Measurements from ENCODE around the gene SETBP1.

The SETBP1 gene

GRCh38 chr18:44828080-44828479 lies 147.4 kb downstream of the SETBP1 start:
- ATAC-seq (replicated peaks; ENCODE audit: extremely low read depth, poor library complexity, severe bottlenecking) = no peak
- no peak for DNase-seq (ENCODE audit: low spot score in 2 of 2)
- no peaks in the 10 kb centered on the region for H3K27me3 Mint-ChIP-seq
- no peak overlapping the region for H3K4me3 Mint-ChIP-seq
- peaks cover 9% of the 10 kb centered on the region for H3K4me1 Mint-ChIP-seq
- no peak overlapping the region for H3K27ac Mint-ChIP-seq (ENCODE audit: low read depth)
- no peaks in the 10 kb centered on the region for H3K36me3 Mint-ChIP-seq (ENCODE audit: insufficient read depth)
- H3K9me3 Mint-ChIP-seq = no peaks in the 10 kb centered on the region

- Mint-ChIP-seq H3K36me3 (ENCODE audit: insufficient read depth) (no peaks in the 10 kb centered on the region), H3K27ac (ENCODE audit: low read depth) (no peak overlapping the region), H3K4me3 (no peak overlapping the region), H3K4me1 (peaks cover 12% of the 10 kb centered on the region), H3K9me3 (no peaks in the 10 kb centered on the region), H3K27me3 (no peaks in the 10 kb centered on the region)
- DNase-seq (ENCODE audit: low spot score in 2 of 2) (no peak), ATAC-seq (replicated peaks; ENCODE audit: extremely low read depth, poor library complexity, severe bottlenecking) (no peak)
These were observed 149.9 kb downstream of the SETBP1 start for GRCh38 chr18:44830581-44830980.

- no peak overlapping the region for H3K4me3 Mint-ChIP-seq
- no peak overlapping the region for H3K27ac Mint-ChIP-seq (ENCODE audit: low read depth)
- no peak for DNase-seq (ENCODE audit: low spot score in 2 of 2)
- H3K4me1 Mint-ChIP-seq = peaks cover 17% of the 10 kb centered on the region
- H3K9me3 Mint-ChIP-seq = no peaks in the 10 kb centered on the region
- no peak for ATAC-seq (replicated peaks; ENCODE audit: extremely low read depth, poor library complexity, severe bottlenecking)
- no peaks in the 10 kb centered on the region for H3K36me3 Mint-ChIP-seq (ENCODE audit: insufficient read depth)
- no peaks in the 10 kb centered on the region for H3K27me3 Mint-ChIP-seq
These were observed 153.1 kb downstream of the SETBP1 start for GRCh38 chr18:44833786-44834185.

GRCh38 chr18:44834867-44835469 lies 154.3 kb downstream of the SETBP1 start:
- DNase-seq (ENCODE audit: low spot score in 2 of 2) = no peak
- Mint-ChIP-seq H3K27ac (ENCODE audit: low read depth) (peak overlapping the region; percentile 9), H3K4me1 (peaks cover 28% of the 10 kb centered on the region), H3K27me3 (no peaks in the 10 kb centered on the region), H3K36me3 (ENCODE audit: insufficient read depth) (no peaks in the 10 kb centered on the region), H3K4me3 (no peak overlapping the region), H3K9me3 (no peaks in the 10 kb centered on the region)
- no peak for ATAC-seq (replicated peaks; ENCODE audit: extremely low read depth, poor library complexity, severe bottlenecking)

- H3K4me1 Mint-ChIP-seq = peaks cover 26% of the 10 kb centered on the region
- no peak overlapping the region for H3K4me3 Mint-ChIP-seq
- H3K9me3 Mint-ChIP-seq = no peaks in the 10 kb centered on the region
- no peak for DNase-seq (ENCODE audit: low spot score in 2 of 2)
- ATAC-seq (replicated peaks; ENCODE audit: extremely low read depth, poor library complexity, severe bottlenecking) = no peak
- no peaks in the 10 kb centered on the region for H3K36me3 Mint-ChIP-seq (ENCODE audit: insufficient read depth)
- no peak overlapping the region for H3K27ac Mint-ChIP-seq (ENCODE audit: low read depth)
- no peaks in the 10 kb centered on the region for H3K27me3 Mint-ChIP-seq
These were observed 155.0 kb downstream of the SETBP1 start for GRCh38 chr18:44835703-44836102.

GRCh38 chr18:44836263-44836662 lies 155.6 kb downstream of the SETBP1 start:
- Mint-ChIP-seq H3K4me1 (peaks cover 26% of the 10 kb centered on the region), H3K4me3 (no peak overlapping the region), H3K27me3 (no peaks in the 10 kb centered on the region), H3K36me3 (ENCODE audit: insufficient read depth) (no peaks in the 10 kb centered on the region), H3K27ac (ENCODE audit: low read depth) (peak overlapping the region; percentile 14), H3K9me3 (no peaks in the 10 kb centered on the region)
- DNase-seq (ENCODE audit: low spot score in 2 of 2) = no peak
- no peak for ATAC-seq (replicated peaks; ENCODE audit: extremely low read depth, poor library complexity, severe bottlenecking)

- H3K36me3 Mint-ChIP-seq (ENCODE audit: insufficient read depth) = no peaks in the 10 kb centered on the region
- no peak for DNase-seq (ENCODE audit: low spot score in 2 of 2)
- H3K4me3 Mint-ChIP-seq = no peak overlapping the region
- ATAC-seq (replicated peaks; ENCODE audit: extremely low read depth, poor library complexity, severe bottlenecking) = no peak
- no peaks in the 10 kb centered on the region for H3K27me3 Mint-ChIP-seq
- no peaks in the 10 kb centered on the region for H3K9me3 Mint-ChIP-seq
- peaks cover 26% of the 10 kb centered on the region for H3K4me1 Mint-ChIP-seq
- no peak overlapping the region for H3K27ac Mint-ChIP-seq (ENCODE audit: low read depth)
These were observed 156.9 kb downstream of the SETBP1 start for GRCh38 chr18:44837482-44838180.

- H3K27me3 Mint-ChIP-seq = no peaks in the 10 kb centered on the region
- peak; percentile 90 for ATAC-seq (replicated peaks; ENCODE audit: extremely low read depth, poor library complexity, severe bottlenecking)
- H3K4me3 Mint-ChIP-seq = no peak overlapping the region
- DNase-seq (ENCODE audit: low spot score in 2 of 2) = peak; percentile 28 to 41
- H3K36me3 Mint-ChIP-seq (ENCODE audit: insufficient read depth) = peaks cover 2% of the 10 kb centered on the region
- peaks cover 20% of the 10 kb centered on the region for H3K4me1 Mint-ChIP-seq
- H3K9me3 Mint-ChIP-seq = no peaks in the 10 kb centered on the region
- peak overlapping the region; percentile 29 for H3K27ac Mint-ChIP-seq (ENCODE audit: low read depth)
These were observed 158.4 kb downstream of the SETBP1 start for GRCh38 chr18:44838971-44839666.

GRCh38 chr18:44840058-44840790 lies 159.5 kb downstream of the SETBP1 start:
- no peak for ATAC-seq (replicated peaks; ENCODE audit: extremely low read depth, poor library complexity, severe bottlenecking)
- Mint-ChIP-seq H3K36me3 (ENCODE audit: insufficient read depth) (peaks cover 2% of the 10 kb centered on the region), H3K27me3 (no peaks in the 10 kb centered on the region)

GRCh38 chr18:44841221-44841620 lies 160.5 kb downstream of the SETBP1 start:
- Mint-ChIP-seq H3K27ac (ENCODE audit: low read depth) (no peak overlapping the region), H3K4me1 (peaks cover 20% of the 10 kb centered on the region), H3K27me3 (no peaks in the 10 kb centered on the region), H3K9me3 (no peaks in the 10 kb centered on the region), H3K36me3 (ENCODE audit: insufficient read depth) (peaks cover 2% of the 10 kb centered on the region), H3K4me3 (no peak overlapping the region)
- no peak for ATAC-seq (replicated peaks; ENCODE audit: extremely low read depth, poor library complexity, severe bottlenecking)
- DNase-seq (ENCODE audit: low spot score in 2 of 2) = no peak

More at GRCh38 chr18:44840058-44840790, 159.5 kb downstream of the SETBP1 start:
- Mint-ChIP-seq H3K4me3 (no peak overlapping the region), H3K27ac (ENCODE audit: low read depth) (no peak overlapping the region), H3K4me1 (peaks cover 20% of the 10 kb centered on the region), H3K9me3 (no peaks in the 10 kb centered on the region)
- no peak for DNase-seq (ENCODE audit: low spot score in 2 of 2)

GRCh38 chr18:44841752-44842587 lies 161.3 kb downstream of the SETBP1 start:
- ATAC-seq (replicated peaks; ENCODE audit: extremely low read depth, poor library complexity, severe bottlenecking) (no peak), DNase-seq (ENCODE audit: low spot score in 2 of 2) (no peak)
- no peak overlapping the region for H3K4me3 Mint-ChIP-seq
- H3K36me3 Mint-ChIP-seq (ENCODE audit: insufficient read depth) = peaks cover 2% of the 10 kb centered on the region
- no peak overlapping the region for H3K27ac Mint-ChIP-seq (ENCODE audit: low read depth)
- no peaks in the 10 kb centered on the region for H3K9me3 Mint-ChIP-seq
- H3K27me3 Mint-ChIP-seq = no peaks in the 10 kb centered on the region
- peaks cover 20% of the 10 kb centered on the region for H3K4me1 Mint-ChIP-seq

All from central memory CD8-positive, alpha-beta T cell (primary cell).